ENCODE data around the gene HMGB2.

HMGB2 gene

GRCh38 chr4:173357939-173358338 lies 23.8 kb upstream of the HMGB2 start:
- TF ChIP-seq CTCF (IDR thresholded peaks at IDR 0.05), result no peak

- TF ChIP-seq CTCF (IDR thresholded peaks at IDR 0.05), result no peak
Observed at GRCh38 chr4:173347467-173347866, 13.3 kb upstream of the HMGB2 start.

DNA sequence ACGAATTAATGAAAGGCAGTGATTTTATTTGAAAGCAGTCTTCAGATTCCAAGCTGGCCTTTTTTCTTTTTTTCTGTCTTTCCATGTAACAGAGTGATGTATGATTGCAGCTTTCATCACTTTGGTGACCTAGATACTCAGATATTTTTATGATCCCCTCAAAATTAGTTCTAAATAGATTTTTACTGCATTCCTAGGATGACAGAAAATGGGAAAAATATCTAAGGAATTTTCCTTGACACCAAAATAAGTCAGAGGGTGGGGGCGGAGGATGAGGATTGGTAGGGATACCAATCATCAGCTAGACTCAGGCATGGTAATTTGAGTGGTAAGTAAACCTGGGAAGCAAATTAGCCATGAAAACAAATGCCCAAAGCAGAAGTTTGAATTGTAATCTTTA lies 11.9 kb upstream of the HMGB2 start:
- no peak for TF ChIP-seq CTCF (IDR thresholded peaks at IDR 0.05)

GRCh38 chr4:173345648-173346047 lies 11.5 kb upstream of the HMGB2 start:
- no peak for TF ChIP-seq CTCF (IDR thresholded peaks at IDR 0.05)

GRCh38 chr4:173343832-173344397 lies 9.8 kb upstream of the HMGB2 start:
- no peak for TF ChIP-seq CTCF (IDR thresholded peaks at IDR 0.05)

- no peak for TF ChIP-seq CTCF (IDR thresholded peaks at IDR 0.05)
Observed at GRCh38 chr4:173337463-173337862, 3.3 kb upstream of the HMGB2 start.

GRCh38 chr4:173334891-173335752 lies 964 bp upstream of the HMGB2 start:
- no peak for TF ChIP-seq CTCF (IDR thresholded peaks at IDR 0.05)
